Adrenal gland (tissue), 12 donors: ENCODE measurements around the gene ITGA1. TPM values are rescaled to one million over a fixed set of nuclear protein-coding genes. Genes with fewer than 3 reads are reported as not detected.

Experiments used
- DNase-seq, 7 donors: peaks; one replicate each; pipeline ENCODE4 v3.0.0-alpha.2; 2019 to 2020
- H3K27ac ChIP-seq, 5 donors: fragments of 200-600 bp; sonication (generic) in 4 of 5; 1 replicate in 3 of 5; 2 replicates in 2 of 5; pipeline versions ENCODE4 v1.5.1 to v1.8.0; 2016 to 2020; ENCODE audit warnings: mild to moderate bottlenecking in 1 of 5
- H3K27me3 ChIP-seq: fragments of 200-600 bp; 2 replicates; pipeline ENCODE4 v1.8.0; 2021
- H3K36me3 ChIP-seq, 2 donors: fragments of 200-600 bp; replicated peaks in 1 of 2; 1 replicate in 1 of 2; 2 replicates in 1 of 2; pipeline versions ENCODE4 v1.5.1 to v1.8.0; 2018 to 2022
- H3K4me1 ChIP-seq, 2 donors: fragments of 200-600 bp; replicated peaks in 1 of 2; 1 replicate in 1 of 2; 2 replicates in 1 of 2; pipeline versions ENCODE4 v1.5.1 to v1.8.0; 2018 to 2021
- H3K4me3 ChIP-seq, 4 donors: fragments of 200-600 bp; sonication (generic) in 3 of 4; one replicate each; pipeline ENCODE4 v1.5.1; 2016 to 2018
- H3K9me3 ChIP-seq, 3 donors: fragments of 200-600 bp; sonication (generic) in 1 of 3; replicated peaks in 1 of 3; 1 replicate in 2 of 3; 2 replicates in 1 of 3; pipeline versions ENCODE4 v1.5.1 to v1.8.0; 2016 to 2021
- POLR2A ChIP-seq, 2 donors: fragments of 450-650 bp; IDR thresholded peaks; one replicate each; pipeline ENCODE4 v1.6.1; 2017; ENCODE audit warnings: antibody characterized with exemption in 2 of 2, mild to moderate bottlenecking in 2 of 2, moderate library complexity in 1 of 2
- WGBS, 4 donors: extraction: QIAGEN DNeasy Blood & Tissue Kit in 2 of 4; methylation state at CpG; one replicate each; pipeline versions ENCODE4 v1.1.5 to v1.1.7; 2013 to 2017; 5-methylcytosine and 5-hydroxymethylcytosine counted together
- intact Hi-C, 2 donors: fragments of 100-400 bp; cut with DNase I; formaldehyde crosslinking; loops; one replicate each; pipeline versions ENCODE4 v1.14.1 to v1.15.0; 2022 to 2023
- polyA plus RNA-seq, 3 donors: library from polyadenylated mRNA; stranded (reverse); fragments of 200-250 nt in 2 of 3; fragments of 350-450 nt in 1 of 3; fragmentation: Illumina TruSeq in 1 of 3; extraction: RNeasy Lipid Tissue Mini Kit (QIAGEN cat#74804) in 1 of 3; gene quantifications; one replicate each; pipeline ENCODE4 v1.2.3, GENCODE V29; 2013 to 2014
- total RNA-seq, 9 donors: library from RNA; depleted of rRNA in 4 of 9; stranded (reverse); fragments of >200 nt in 4 of 9; fragments of 120-200 nt in 1 of 9; fragmentation: NEBNext Ultra II Directional in 1 of 9; extraction: Animal tissue kit (Norgen Biotek cat#: 25700) in 1 of 9; gene quantifications; one replicate each; pipeline versions ENCODE4 v1.1.0 to v1.2.4, GENCODE V29; 2013 to 2023
- TF ChIP-seq, protein P1 (sequence below), 6 experiments: fragments of 450-650 bp in 4 of 6; fragments of 200-600 bp in 2 of 6; sonication (generic) in 1 of 6; IDR thresholded peaks; 1 replicate in 5 of 6; 2 replicates in 1 of 6; pipeline versions ENCODE4 v1.5.1 to v1.8.0; 2016 to 2021; ENCODE audit warnings: antibody characterized with exemption in 6 of 6, mild to moderate bottlenecking in 2 of 6, moderate library complexity in 1 of 6
- donor health status: healthy with polysubstance abuse.
- donor health status: Bipolar disorder and iron deficiency.
- donor health status: DM: yes; HTN: yes; CAD: no.
- donor health status: DM: no; HTN: no; CAD: no.
- donor health status: DM: no; HTN: no; CAD: no.
- donor health status: DM: yes; HTN: yes; CAD: no.

The ITGA1 gene
- total and polyA plus RNA-seq, 12 donors = 30.0 to 371 (median 149) TPM

GRCh38 chr5:52898961-52899680 is 111.4 kb downstream of the ITGA1 start:
- H3K4me3 ChIP-seq = no peak overlapping the region
- H3K36me3 ChIP-seq = peaks cover 0 to 12% of the 10 kb centered on the region in 2 donors
- WGBS, 4 donors = 65 to 77% (median 73%) methylated on average over 5 of the region's 5 CpGs
- TF ChIP-seq, protein P1, sequence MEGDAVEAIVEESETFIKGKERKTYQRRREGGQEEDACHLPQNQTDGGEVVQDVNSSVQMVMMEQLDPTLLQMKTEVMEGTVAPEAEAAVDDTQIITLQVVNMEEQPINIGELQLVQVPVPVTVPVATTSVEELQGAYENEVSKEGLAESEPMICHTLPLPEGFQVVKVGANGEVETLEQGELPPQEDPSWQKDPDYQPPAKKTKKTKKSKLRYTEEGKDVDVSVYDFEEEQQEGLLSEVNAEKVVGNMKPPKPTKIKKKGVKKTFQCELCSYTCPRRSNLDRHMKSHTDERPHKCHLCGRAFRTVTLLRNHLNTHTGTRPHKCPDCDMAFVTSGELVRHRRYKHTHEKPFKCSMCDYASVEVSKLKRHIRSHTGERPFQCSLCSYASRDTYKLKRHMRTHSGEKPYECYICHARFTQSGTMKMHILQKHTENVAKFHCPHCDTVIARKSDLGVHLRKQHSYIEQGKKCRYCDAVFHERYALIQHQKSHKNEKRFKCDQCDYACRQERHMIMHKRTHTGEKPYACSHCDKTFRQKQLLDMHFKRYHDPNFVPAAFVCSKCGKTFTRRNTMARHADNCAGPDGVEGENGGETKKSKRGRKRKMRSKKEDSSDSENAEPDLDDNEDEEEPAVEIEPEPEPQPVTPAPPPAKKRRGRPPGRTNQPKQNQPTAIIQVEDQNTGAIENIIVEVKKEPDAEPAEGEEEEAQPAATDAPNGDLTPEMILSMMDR (IDR thresholded peaks at IDR 0.05) = no peak
- TF ChIP-seq POLR2A (IDR thresholded peaks at IDR 0.05) = no peak
- H3K27ac ChIP-seq = no peak overlapping the region
- no peak for DNase-seq
- no peaks in the 10 kb centered on the region for H3K27me3 ChIP-seq
- H3K4me1 ChIP-seq = peaks cover 30 to 33% of the 10 kb centered on the region in 2 donors
- intact Hi-C loops = no loop called here
- no peaks in the 10 kb centered on the region for H3K9me3 ChIP-seq

DNA sequence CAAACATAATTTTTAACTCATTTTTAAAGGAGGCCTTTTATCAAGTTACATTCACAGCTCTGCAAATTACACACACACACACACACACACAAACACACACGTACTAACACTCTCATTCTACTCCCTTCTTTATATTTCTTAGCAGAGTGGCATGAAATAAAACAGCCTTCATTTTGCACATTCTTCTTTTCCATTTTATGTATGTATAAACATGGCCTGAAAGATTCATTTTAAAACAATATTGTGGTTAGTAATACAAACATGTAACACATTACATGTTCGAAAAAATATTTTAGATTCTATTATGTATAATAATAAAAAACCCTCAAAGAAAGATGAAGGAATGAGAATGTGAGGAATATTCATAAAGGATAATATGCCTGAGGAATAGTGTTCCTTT is 115.4 kb downstream of the ITGA1 start:
- intact Hi-C loops = loop anchor here in 1 of 2 donors (10.0 kb wide), 1 partner anchor 108 kb away; no protein-coding TSS in a partner anchor
- TF ChIP-seq, protein P1 (IDR thresholded peaks at IDR 0.05) = no peak
- TF ChIP-seq POLR2A (IDR thresholded peaks at IDR 0.05) = no peak
- H3K36me3 ChIP-seq = peaks cover 0 to 20% of the 10 kb centered on the region in 2 donors
- no peaks in the 10 kb centered on the region for H3K27me3 ChIP-seq
- DNase-seq = no peak
- no peaks in the 10 kb centered on the region for H3K9me3 ChIP-seq
- WGBS, 4 donors = 76 to 90% (median 86%) methylated on average over 2 of the region's 2 CpGs
- H3K4me1 ChIP-seq = peaks cover 0 to 4% of the 10 kb centered on the region in 2 donors
- no peak overlapping the region for H3K27ac ChIP-seq
- no peak overlapping the region for H3K4me3 ChIP-seq

DNA sequence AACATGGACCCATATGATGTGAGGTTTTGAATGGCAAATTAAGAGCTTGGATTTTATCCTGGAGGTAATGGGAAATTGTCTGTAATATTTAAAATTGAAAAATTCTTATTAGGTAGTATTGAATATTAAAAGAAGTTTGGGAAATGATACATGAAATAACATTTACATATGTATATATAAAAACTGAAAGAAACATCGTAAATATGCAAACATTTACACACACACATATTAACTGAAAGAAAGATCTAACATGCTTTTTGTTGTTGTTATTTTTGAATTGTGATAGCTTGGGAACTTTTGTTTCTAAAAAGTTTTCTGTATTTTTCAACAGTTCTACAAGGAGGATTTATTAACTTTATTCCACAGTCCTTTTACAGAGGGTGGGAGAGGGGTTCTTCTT is 118.6 kb downstream of the ITGA1 start:
- Histone ChIP-seq H3K36me3 (peaks cover 0 to 8% of the 10 kb centered on the region in 2 donors), H3K27ac (no peak overlapping the region)
- intact Hi-C loops = loop anchor here in 1 of 2 donors (10.0 kb wide), 1 partner anchor 112 kb away; no protein-coding TSS in a partner anchor

GRCh38 chr5:52906845-52907244 is 119.1 kb downstream of the ITGA1 start:
- DNase-seq = no peak
- TF ChIP-seq, protein P1 (IDR thresholded peaks at IDR 0.05) = no peak
- no peak for TF ChIP-seq POLR2A (IDR thresholded peaks at IDR 0.05)
- 90 to 95% (median 94%) methylated on average over 3 to 4 of the region's 4 CpGs for WGBS, 4 donors
- intact Hi-C loops = loop anchor here in 1 of 2 donors (10.0 kb wide), 1 partner anchor 112 kb away; no protein-coding TSS in a partner anchor
- Histone ChIP-seq H3K36me3 (peaks cover 0 to 8% of the 10 kb centered on the region in 2 donors), H3K4me1 (peaks cover 11 to 32% of the 10 kb centered on the region in 2 donors), H3K4me3 (no peak overlapping the region), H3K27me3 (no peaks in the 10 kb centered on the region), H3K27ac (peak overlapping the region in 2 of 5 donors; percentile 13 to 72), H3K9me3 (no peaks in the 10 kb centered on the region)

More for the DNA sequence above, 118.6 kb downstream of the ITGA1 start:
- Histone ChIP-seq H3K4me1 (peaks cover 11 to 32% of the 10 kb centered on the region in 2 donors), H3K27me3 (no peaks in the 10 kb centered on the region), H3K4me3 (no peak overlapping the region), H3K9me3 (no peaks in the 10 kb centered on the region)
- TF ChIP-seq, protein P1 (IDR thresholded peaks at IDR 0.05) = no peak
- WGBS, 4 donors = 92 to 100% (median 95%) methylated on average over 1 of the region's 1 CpG
- DNase-seq = no peak
